Activated CD8-positive, alpha-beta memory T cell treated with anti-CD3 and anti-CD28 coated beads for 4 hours (primary cell): ENCODE measurements around the gene PLA2R1.

Experiments used
- DNase-seq, 2 donors: peaks; one replicate each; pipeline ENCODE4 v3.0.0-alpha.2; 2020; ENCODE audit warnings: low read depth in 2 of 2

PLA2R1 gene

GRCh38 chr2:160062292-160063005 lies at the start of gene PLA2R1:
Gene PLA2R1, minus strand, starts transcription at chr2:160062615. Its CDS starts 212 bp downstream, at chr2:160062403.
- DNase-seq: no peak

DNA sequence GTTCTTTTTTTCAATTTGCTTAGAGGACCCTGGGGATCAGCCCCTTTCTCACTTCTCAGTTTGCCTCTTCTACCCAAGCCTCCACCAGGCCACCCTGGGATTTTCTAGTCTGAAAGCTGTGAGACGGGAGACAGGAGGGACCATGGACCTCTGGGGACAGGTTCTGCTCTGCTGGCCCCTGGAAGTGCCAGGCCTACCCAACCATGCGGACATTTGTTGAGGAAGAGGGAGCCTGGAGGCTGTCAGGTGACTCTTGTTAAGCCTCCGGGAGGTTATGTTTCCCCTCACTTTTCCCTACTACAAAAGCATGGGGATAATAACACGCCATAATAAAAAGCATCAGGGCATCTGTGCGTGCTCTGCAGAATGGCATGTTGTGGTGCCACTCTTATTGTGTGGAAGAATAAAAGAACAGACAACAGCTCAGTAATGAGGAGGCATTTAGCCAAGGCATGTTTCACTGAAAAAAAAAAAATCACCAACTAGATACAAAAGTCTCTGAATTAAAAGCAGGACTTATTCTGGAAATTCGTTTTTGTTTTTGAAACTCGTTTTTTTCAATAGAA lies 48.3 kb upstream of the PLA2R1 start:
- no peak for DNase-seq

GRCh38 chr2:160109939-160110673 lies 47.7 kb upstream of the PLA2R1 start:
- DNase-seq: no peak

DNA sequence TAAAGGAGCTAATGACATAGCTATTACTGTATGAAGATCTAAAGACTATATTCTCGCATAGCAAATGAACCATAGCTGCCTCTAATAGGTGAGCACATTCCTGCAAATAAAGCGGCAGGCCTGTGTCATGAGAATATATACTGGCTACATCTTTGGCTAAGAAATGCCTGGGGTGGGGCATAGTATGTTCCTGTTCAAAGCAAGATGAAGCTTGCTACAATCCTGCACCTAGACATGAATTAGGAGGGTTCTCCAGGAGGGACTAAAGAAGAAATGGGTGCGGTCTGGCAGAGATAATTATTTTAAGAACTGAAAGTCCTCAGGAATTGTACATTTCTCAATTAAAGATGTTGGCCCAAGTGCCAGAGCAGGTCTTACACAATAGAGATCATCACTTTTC lies 46.8 kb upstream of the PLA2R1 start:
- no peak for DNase-seq

GRCh38 chr2:160108646-160109045 lies 46.2 kb upstream of the PLA2R1 start:
- no peak for DNase-seq

DNA sequence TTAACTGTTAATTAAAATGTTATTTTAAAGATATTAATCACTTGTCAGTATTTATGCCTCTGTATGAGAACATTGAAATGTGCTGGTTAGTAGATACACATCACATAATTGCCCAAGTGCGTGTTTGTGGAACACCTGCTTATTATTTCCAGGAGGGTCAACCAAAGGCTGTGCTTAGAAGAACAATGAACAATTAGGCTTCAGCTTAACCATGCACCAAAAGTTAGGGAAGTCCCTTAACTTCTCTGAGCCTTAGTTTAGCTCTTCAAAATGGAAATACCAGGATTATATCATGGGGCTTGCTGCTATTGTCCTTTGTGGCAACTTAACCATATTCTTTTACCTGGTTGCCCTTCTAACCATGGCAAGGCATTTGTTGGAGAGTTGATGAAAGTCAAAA lies 43.0 kb upstream of the PLA2R1 start:
- DNase-seq: no peak

DNA sequence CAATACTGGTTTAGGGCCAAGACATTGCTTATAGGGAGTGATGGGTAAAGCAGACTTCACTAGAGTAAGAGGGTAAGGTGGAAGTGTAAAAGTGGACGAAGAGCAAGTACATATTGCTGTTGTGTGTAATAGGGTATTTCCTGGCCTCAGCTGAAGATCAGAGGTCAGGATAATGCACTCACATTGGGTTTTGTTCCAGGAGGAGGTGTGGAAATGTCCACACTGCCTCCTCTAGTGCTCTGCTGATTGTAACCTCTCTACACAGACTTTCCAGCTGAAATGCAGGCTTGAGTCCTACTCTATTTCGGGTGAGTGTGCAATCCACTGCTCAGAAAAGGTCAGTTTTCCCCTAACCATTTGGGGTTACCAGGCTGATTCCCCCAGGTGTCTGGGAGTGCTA lies 41.7 kb upstream of the PLA2R1 start:
- DNase-seq: no peak

DNA sequence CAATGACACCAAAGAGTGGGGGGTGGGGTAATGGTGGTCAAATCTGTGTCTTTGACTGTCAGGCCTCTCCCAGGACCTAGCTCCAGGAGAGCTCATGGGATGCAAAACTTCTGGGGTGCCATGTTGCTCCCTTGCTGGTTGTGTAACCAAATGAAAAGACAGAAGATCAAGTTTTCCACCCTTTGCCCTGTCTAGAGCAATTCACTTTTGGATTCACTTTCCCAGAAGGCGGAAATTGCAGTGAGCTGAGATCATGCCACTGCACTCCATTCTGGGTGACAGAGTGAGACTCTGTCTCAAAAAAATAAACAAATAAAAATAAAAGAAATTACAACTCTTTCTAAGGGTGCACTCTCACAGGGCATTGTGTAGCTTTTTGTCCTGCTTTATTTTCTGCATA lies 34.9 kb upstream of the PLA2R1 start:
- DNase-seq: no peak

GRCh38 chr2:160096409-160096808 lies 34.0 kb upstream of the PLA2R1 start:
- DNase-seq: no peak

- no peak for DNase-seq
These were observed 30.0 kb upstream of the PLA2R1 start for GRCh38 chr2:160092445-160092844.

DNA sequence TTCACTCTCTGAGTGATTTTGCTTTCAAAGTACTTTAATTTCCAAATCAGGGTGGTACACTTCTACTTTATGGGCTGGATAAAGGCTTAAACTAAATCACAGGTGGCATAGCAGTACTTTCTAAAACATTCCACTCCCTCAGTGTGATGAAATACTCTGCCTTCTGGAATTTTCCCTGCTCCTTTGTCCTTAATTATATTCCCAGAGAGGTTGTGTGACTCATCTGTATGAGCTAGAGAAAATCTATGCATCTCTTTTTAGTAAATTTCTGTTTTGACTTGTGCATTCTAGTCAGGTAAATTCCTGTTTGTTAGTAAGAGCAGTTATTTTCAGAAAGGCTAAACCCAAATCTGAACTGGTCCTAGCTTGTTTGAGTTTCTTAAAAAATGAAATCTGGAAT lies 29.0 kb upstream of the PLA2R1 start:
- DNase-seq: no peak

DNA sequence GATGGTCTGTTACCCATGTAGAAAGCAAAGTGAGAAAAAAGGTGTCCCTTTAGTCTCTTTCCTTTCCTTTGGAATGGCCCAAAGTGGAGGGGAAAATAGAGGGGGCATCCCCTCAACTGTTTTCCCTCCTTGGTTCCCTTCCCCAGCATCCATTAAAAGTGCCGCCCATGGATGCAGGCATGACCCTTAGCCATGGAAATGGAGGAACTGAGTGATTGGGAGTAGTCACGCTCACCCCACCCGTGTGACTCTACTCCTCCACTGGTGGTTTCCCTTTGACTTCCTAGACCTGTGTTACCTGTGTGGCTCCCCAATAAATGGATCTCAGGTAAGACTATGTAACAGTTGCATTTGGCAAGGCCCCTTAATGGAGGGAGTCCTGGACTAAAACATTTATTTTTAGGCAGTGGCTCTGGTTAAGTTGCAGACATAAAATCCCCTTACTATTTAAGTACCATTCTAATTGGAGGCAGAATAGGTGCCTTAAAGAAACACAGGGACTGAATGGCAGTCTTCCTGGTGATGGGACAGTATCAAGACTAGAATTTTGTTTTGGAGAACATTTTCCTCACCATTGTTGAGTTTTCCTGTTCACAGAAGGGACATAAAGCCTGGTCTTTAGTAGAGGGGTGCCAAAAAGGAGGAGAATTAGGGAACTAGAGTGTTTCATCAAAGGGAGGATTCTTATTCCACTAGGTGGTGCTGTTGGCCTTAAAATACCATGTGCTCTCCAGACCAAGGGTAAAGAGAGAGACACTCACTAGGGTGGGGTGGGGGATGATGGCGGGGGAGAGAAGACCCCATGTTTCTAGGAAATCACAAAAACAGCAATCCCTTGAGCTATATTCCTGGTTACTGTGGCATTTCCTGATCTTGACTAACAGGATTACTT lies 25.7 kb upstream of the PLA2R1 start:
- no peak for DNase-seq

- DNase-seq: no peak
These were observed 23.2 kb upstream of the PLA2R1 start for GRCh38 chr2:160085662-160086061.

DNA sequence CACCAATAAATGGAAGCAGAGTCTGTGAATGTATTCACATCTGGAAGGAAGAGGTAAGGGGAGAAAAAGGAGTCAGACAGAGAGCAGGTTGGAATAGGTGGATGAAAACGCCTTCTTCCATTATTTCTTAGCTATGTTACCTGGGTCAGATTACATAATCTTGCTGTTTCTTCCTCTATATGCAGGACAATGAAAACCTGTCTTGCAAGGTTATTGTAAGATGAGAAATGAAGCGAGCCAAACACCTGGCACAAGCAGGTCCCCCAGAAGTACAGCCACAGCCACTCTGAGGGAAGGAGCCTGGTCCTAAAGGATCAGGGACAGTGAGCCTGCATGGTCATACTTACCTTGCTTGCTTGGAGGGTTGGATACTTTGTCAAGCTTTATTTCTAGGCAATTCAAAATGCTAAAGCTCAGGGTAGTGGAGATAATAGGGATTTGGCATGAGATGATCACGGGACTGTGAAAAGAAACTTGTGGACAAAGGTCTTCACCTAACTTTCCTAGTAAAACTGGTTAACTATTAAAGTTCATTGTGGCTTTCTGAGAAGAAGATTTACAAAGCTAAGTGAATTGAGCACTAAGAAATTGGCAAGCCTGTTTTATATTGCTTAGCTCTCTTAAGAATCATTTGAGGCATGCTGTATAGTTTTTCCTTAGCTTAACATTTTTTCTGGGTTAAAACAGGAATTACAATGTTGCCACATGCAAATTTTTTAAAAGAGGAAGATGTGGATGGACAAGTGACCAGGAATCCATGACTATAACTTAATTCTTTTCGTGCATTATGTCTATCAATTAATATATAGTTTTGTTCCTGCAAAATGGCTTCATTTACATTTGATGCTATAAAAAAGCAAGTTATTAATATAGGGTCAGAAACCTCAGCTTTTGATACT lies 15.7 kb upstream of the PLA2R1 start:
- no peak for DNase-seq

GRCh38 chr2:160076914-160077313 lies 14.5 kb upstream of the PLA2R1 start:
- DNase-seq: no peak

DNA sequence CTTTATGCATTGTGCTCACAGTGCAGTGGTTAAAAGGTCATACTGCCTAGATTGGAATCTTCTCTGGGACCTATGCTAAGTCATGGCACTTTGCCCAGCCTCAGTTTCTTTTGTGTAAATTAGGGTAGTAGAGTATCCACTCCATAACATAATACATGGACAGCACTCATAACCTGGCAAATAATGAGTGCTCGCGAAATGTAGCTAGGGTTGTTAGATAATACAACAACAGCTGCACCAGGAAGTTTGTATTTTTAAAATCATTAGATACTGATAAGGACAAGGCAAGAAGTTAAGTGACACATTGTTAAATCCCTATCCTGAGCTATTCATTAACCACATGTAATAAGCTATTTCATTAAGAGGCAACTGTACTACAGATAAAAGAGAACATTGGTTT lies 13.8 kb upstream of the PLA2R1 start:
- DNase-seq: no peak

- no peak for DNase-seq
These were observed 12.8 kb upstream of the PLA2R1 start for GRCh38 chr2:160075171-160075570.

DNA sequence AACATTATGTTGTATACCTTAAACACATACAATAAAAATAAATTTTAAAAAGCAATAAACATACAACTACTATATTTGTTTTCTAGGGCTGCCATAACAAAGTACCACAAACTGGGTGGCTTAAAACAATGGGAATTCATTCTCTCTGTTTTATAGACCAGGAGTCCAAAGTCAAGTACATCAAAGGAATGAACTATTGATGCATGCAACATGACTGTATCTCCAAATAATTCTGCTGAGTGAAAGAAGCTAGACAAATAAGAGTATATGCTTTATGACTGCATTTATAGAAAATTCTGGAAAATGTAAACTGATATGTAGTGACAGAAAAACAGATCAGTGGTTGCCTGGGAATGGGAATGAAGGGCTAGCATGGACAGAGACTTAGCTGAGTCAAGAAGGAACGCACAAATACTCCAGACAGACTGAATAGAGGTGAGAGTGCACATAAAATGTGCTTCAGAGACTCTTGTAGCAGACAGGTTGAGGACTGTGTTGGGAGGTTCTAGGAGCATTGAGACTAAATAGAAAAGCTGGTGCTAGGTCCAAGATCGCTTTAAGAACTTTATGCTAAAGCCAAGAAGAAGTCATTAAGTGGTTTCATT lies 11.0 kb upstream of the PLA2R1 start:
- DNase-seq: no peak

DNA sequence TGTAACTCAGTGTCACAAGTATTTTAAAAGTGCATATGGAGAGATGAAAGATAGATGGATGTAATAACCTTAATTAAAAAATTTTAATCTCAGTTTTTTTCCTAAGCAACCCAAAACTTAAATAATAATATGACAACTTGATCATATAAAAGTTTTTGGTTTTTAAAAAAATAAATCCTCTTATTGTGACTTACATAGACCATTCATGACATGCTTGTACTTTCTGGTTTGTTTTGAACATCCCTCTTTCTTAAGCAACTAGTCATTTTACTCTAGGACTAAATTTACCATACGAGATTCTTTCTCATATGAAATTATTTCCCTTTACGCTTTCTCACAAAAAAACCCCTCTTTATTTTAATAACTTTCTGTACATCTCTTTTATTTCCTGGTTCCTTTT lies 6.5 kb upstream of the PLA2R1 start:
- no peak for DNase-seq

DNA sequence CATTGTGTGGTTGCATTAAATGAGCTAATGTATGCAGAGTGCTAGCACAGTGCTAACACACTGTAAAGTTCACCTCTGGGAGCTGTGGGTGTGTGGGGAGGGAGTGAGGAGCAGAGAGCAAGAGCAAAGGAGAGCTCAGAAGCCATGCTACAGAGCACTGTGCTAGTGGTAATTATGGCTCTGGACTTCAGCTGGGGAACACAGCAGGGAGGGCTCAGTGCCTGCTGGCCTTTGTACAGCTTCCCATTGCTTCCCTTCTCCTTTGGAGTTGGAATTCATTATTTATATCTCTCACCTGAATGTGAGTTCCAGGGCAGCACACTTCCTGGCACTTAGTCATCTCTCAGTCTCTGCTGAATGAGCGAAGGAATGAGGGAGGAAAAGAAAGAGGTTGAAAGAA lies 2.5 kb upstream of the PLA2R1 start:
- DNase-seq: no peak
